ENCODE results near the gene USP6NL.

DNA sequence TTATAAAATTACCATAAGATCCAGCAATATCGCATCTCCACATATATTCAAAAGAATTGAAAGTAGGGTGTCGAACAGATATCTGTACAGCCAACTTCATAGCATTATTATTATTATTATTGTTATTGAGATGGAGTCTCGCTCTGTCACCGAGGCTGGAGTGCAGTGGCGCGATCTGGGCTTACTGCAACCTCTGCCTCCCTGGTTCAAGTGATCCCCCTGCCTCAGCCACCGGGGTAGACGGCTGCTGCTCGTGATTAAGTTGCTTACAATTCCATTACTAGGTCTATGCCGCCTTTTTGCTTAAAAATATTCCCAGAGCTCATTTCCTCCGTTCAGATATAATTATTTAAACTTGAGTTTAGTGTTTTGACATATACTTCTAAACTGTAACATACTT, 19.8 kb upstream of the USP6NL start:
- TF ChIP-seq, protein P1, sequence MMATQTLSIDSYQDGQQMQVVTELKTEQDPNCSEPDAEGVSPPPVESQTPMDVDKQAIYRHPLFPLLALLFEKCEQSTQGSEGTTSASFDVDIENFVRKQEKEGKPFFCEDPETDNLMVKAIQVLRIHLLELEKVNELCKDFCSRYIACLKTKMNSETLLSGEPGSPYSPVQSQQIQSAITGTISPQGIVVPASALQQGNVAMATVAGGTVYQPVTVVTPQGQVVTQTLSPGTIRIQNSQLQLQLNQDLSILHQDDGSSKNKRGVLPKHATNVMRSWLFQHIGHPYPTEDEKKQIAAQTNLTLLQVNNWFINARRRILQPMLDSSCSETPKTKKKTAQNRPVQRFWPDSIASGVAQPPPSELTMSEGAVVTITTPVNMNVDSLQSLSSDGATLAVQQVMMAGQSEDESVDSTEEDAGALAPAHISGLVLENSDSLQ (IDR thresholded peaks at IDR 0.05) = no peak
- TF ChIP-seq SP1 (IDR thresholded peaks at IDR 0.05) (no peak), ELF4 (IDR thresholded peaks at IDR 0.05) (no peak), TARDBP (IDR thresholded peaks at IDR 0.05) (no peak), BHLHE40 (IDR thresholded peaks at IDR 0.05; ENCODE audit: borderline replicate concordance) (no peak), ARNT (IDR thresholded peaks at IDR 0.05) (no peak), L3MBTL2 (conservative IDR thresholded peaks at IDR 0.05) (no peak), FOXK2 (IDR thresholded peaks at IDR 0.05) (no peak), SUZ12 (IDR thresholded peaks at IDR 0.05) (no peak), FOXA1 (IDR thresholded peaks at IDR 0.05) (no peak), NFRKB (IDR thresholded peaks at IDR 0.05) (no peak), ZNF384 (IDR thresholded peaks at IDR 0.05) (no peak), HDGF (IDR thresholded peaks at IDR 0.05; ENCODE audit: borderline replicate concordance) (no peak)
